ELR (cell line): ENCODE results near the gene PSTPIP2.
"Not testable (repeated sequence)": the region's sequence is repeated elsewhere in the genome, so short reads cannot be mapped to it uniquely, and the experiment has no call there.

Experiments used
- DNase-seq: peaks from one replicate; pipeline ENCODE4 v3.0.0-alpha.2; 2015; ENCODE audit warnings: low read depth

Gene PSTPIP2

GRCh38 chr18:46071653-46072375 lies at the start of gene PSTPIP2:
Gene PSTPIP2, minus strand, starts transcription at chr18:46072260. Its CDS starts 72 bp downstream, at chr18:46072188.
- peak; percentile 74 for DNase-seq

- no peak for DNase-seq
These were observed 41.7 kb upstream of the PSTPIP2 start for GRCh38 chr18:46113751-46114150.

GRCh38 chr18:46110406-46110805 lies 38.3 kb upstream of the PSTPIP2 start:
- DNase-seq: no peak

- DNase-seq: no peak
These were observed 37.3 kb upstream of the PSTPIP2 start for GRCh38 chr18:46109386-46109785.

GRCh38 chr18:46104128-46104911 lies 32.3 kb upstream of the PSTPIP2 start, which contains the start of gene HAUS1:
Gene HAUS1, plus strand, starts transcription at chr18:46104385. Its CDS starts 27 bp downstream, at chr18:46104412.
- DNase-seq: peak; percentile 89

- no peak for DNase-seq
These were observed 27.4 kb upstream of the PSTPIP2 start for GRCh38 chr18:46099463-46099862.

GRCh38 chr18:46098616-46098933 lies 26.5 kb upstream of the PSTPIP2 start:
- peak; percentile 6 for DNase-seq

GRCh38 chr18:46097801-46098615 lies 25.9 kb upstream of the PSTPIP2 start, which contains the start of gene ATP5F1A:
Gene ATP5F1A, minus strand, starts transcription at chr18:46098296. Its CDS starts 65 bp downstream, at chr18:46098231.
- peak; percentile 90 for DNase-seq

- no peak for DNase-seq
These were observed 25.4 kb upstream of the PSTPIP2 start for GRCh38 chr18:46097431-46097800.

GRCh38 chr18:46096651-46097300 lies 24.7 kb upstream of the PSTPIP2 start:
- peak; percentile 26 for DNase-seq

- no peak for DNase-seq
These were observed 23.5 kb upstream of the PSTPIP2 start for GRCh38 chr18:46095532-46095931.

GRCh38 chr18:46088501-46088900 lies 16.4 kb upstream of the PSTPIP2 start:
- DNase-seq: not testable (repeated sequence)

GRCh38 chr18:46084431-46084830 lies 12.4 kb upstream of the PSTPIP2 start:
- DNase-seq: no peak

- no peak for DNase-seq
These were observed 8.1 kb upstream of the PSTPIP2 start for GRCh38 chr18:46080156-46080555.

- DNase-seq: no peak
These were observed 7.3 kb upstream of the PSTPIP2 start for GRCh38 chr18:46079336-46079735.

- DNase-seq: peak; percentile 79
These were observed 1.6 kb upstream of the PSTPIP2 start for GRCh38 chr18:46073474-46074331.

- DNase-seq: no peak
These were observed 899 bp upstream of the PSTPIP2 start for GRCh38 chr18:46072959-46073358.

GRCh38 chr18:46072376-46072867 lies 362 bp upstream of the PSTPIP2 start:
- no peak for DNase-seq

GRCh38 chr18:46070815-46071652 lies 1.0 kb downstream of the PSTPIP2 start:
- DNase-seq: no peak

- no peak for DNase-seq
These were observed 1.8 kb downstream of the PSTPIP2 start for GRCh38 chr18:46070232-46070631.
